ENCODE measurements around the gene PREB. TPM values are rescaled to one million over a fixed set of nuclear protein-coding genes. Genes with fewer than 3 reads are reported as not detected.

PREB gene
- total RNA-seq, 1 donor from 2014 or later: 97.1 TPM

GRCh38 chr2:27164960-27165763 is 30.7 kb upstream of the PREB start:
- Mint-ChIP-seq H3K36me3 (ENCODE audit: low read depth) (no peaks in the 10 kb centered on the region), H3K9me3 (no peaks in the 10 kb centered on the region), H3K4me1 (ENCODE audit: low read depth) (no peaks in the 10 kb centered on the region), H3K27me3 (ENCODE audit: insufficient read depth) (peaks cover 17% of the 10 kb centered on the region), H3K4me3 (no peak overlapping the region), H3K27ac (no peak overlapping the region)
- intact Hi-C loops (cut with micrococcal nuclease): loop anchor here (5.0 kb wide), 2 partner anchors 117 to 137 kb away; partner anchors contain the start of gene TRIM54
- DNase-seq (ENCODE audit: low spot score): no peak

GRCh38 chr2:27162151-27163121 is 28.0 kb upstream of the PREB start:
- Mint-ChIP-seq H3K4me1 (ENCODE audit: low read depth) (no peaks in the 10 kb centered on the region), H3K4me3 (no peak overlapping the region), H3K27me3 (ENCODE audit: insufficient read depth) (peaks cover 9% of the 10 kb centered on the region), H3K27ac (no peak overlapping the region), H3K9me3 (no peaks in the 10 kb centered on the region), H3K36me3 (ENCODE audit: low read depth) (no peaks in the 10 kb centered on the region)
- no peak for DNase-seq (ENCODE audit: low spot score)
- intact Hi-C loops (cut with micrococcal nuclease): no loop called here

- Mint-ChIP-seq H3K4me1 (ENCODE audit: low read depth) (no peaks in the 10 kb centered on the region), H3K36me3 (ENCODE audit: low read depth) (no peaks in the 10 kb centered on the region), H3K4me3 (no peak overlapping the region), H3K27me3 (ENCODE audit: insufficient read depth) (peaks cover 4% of the 10 kb centered on the region), H3K9me3 (no peaks in the 10 kb centered on the region), H3K27ac (no peak overlapping the region)
- intact Hi-C loops (cut with micrococcal nuclease): no loop called here
- DNase-seq (ENCODE audit: low spot score): no peak
Measured at GRCh38 chr2:27160191-27160590, 25.8 kb upstream of the PREB start.

GRCh38 chr2:27159271-27159670 is 24.8 kb upstream of the PREB start:
- no peak overlapping the region for H3K27ac Mint-ChIP-seq
- no peak overlapping the region for H3K4me3 Mint-ChIP-seq

GRCh38 chr2:27158468-27158867 is 24.0 kb upstream of the PREB start:
- Mint-ChIP-seq H3K4me3 (no peak overlapping the region), H3K36me3 (ENCODE audit: low read depth) (no peaks in the 10 kb centered on the region), H3K27ac (no peak overlapping the region), H3K4me1 (ENCODE audit: low read depth) (no peaks in the 10 kb centered on the region), H3K27me3 (ENCODE audit: insufficient read depth) (peaks cover 4% of the 10 kb centered on the region), H3K9me3 (no peaks in the 10 kb centered on the region)
- DNase-seq (ENCODE audit: low spot score): no peak
- intact Hi-C loops (cut with micrococcal nuclease): no loop called here

More at GRCh38 chr2:27159271-27159670, 24.8 kb upstream of the PREB start:
- DNase-seq (ENCODE audit: low spot score): no peak
- no peaks in the 10 kb centered on the region for H3K4me1 Mint-ChIP-seq (ENCODE audit: low read depth)
- no peaks in the 10 kb centered on the region for H3K9me3 Mint-ChIP-seq
- intact Hi-C loops (cut with micrococcal nuclease): no loop called here
- no peaks in the 10 kb centered on the region for H3K36me3 Mint-ChIP-seq (ENCODE audit: low read depth)
- H3K27me3 Mint-ChIP-seq (ENCODE audit: insufficient read depth): peaks cover 4% of the 10 kb centered on the region

- H3K36me3 Mint-ChIP-seq (ENCODE audit: low read depth): no peaks in the 10 kb centered on the region
- H3K27ac Mint-ChIP-seq: no peak overlapping the region
- DNase-seq (ENCODE audit: low spot score): no peak
- H3K4me1 Mint-ChIP-seq (ENCODE audit: low read depth): no peaks in the 10 kb centered on the region
- peaks cover 9% of the 10 kb centered on the region for H3K27me3 Mint-ChIP-seq (ENCODE audit: insufficient read depth)
- H3K4me3 Mint-ChIP-seq: no peak overlapping the region
- H3K9me3 Mint-ChIP-seq: no peaks in the 10 kb centered on the region
- intact Hi-C loops (cut with micrococcal nuclease): no loop called here
Measured at GRCh38 chr2:27155069-27155520, 20.7 kb upstream of the PREB start.

- Mint-ChIP-seq H3K4me3 (no peak overlapping the region), H3K27ac (no peak overlapping the region), H3K36me3 (ENCODE audit: low read depth) (no peaks in the 10 kb centered on the region), H3K27me3 (ENCODE audit: insufficient read depth) (peaks cover 9% of the 10 kb centered on the region), H3K9me3 (no peaks in the 10 kb centered on the region), H3K4me1 (ENCODE audit: low read depth) (no peaks in the 10 kb centered on the region)
- intact Hi-C loops (cut with micrococcal nuclease): no loop called here
- no peak for DNase-seq (ENCODE audit: low spot score)
Measured at GRCh38 chr2:27154488-27154887, 20.1 kb upstream of the PREB start.

GRCh38 chr2:27152796-27153464 is 18.5 kb upstream of the PREB start:
- Mint-ChIP-seq H3K9me3 (no peaks in the 10 kb centered on the region), H3K36me3 (ENCODE audit: low read depth) (no peaks in the 10 kb centered on the region), H3K4me1 (ENCODE audit: low read depth) (no peaks in the 10 kb centered on the region), H3K4me3 (no peak overlapping the region), H3K27me3 (ENCODE audit: insufficient read depth) (peaks cover 7% of the 10 kb centered on the region), H3K27ac (no peak overlapping the region)
- intact Hi-C loops (cut with micrococcal nuclease): no loop called here
- DNase-seq (ENCODE audit: low spot score): no peak

GRCh38 chr2:27152102-27152795 is 17.8 kb upstream of the PREB start:
- Mint-ChIP-seq H3K9me3 (no peaks in the 10 kb centered on the region), H3K4me3 (no peak overlapping the region), H3K4me1 (ENCODE audit: low read depth) (no peaks in the 10 kb centered on the region), H3K27me3 (ENCODE audit: insufficient read depth) (peaks cover 5% of the 10 kb centered on the region), H3K36me3 (ENCODE audit: low read depth) (no peaks in the 10 kb centered on the region), H3K27ac (no peak overlapping the region)
- intact Hi-C loops (cut with micrococcal nuclease): no loop called here
- no peak for DNase-seq (ENCODE audit: low spot score)

- no peaks in the 10 kb centered on the region for H3K9me3 Mint-ChIP-seq
- no peaks in the 10 kb centered on the region for H3K4me1 Mint-ChIP-seq (ENCODE audit: low read depth)
- peaks cover 5% of the 10 kb centered on the region for H3K27me3 Mint-ChIP-seq (ENCODE audit: insufficient read depth)
- H3K4me3 Mint-ChIP-seq: no peak overlapping the region
- intact Hi-C loops (cut with micrococcal nuclease): no loop called here
- H3K27ac Mint-ChIP-seq: no peak overlapping the region
- no peaks in the 10 kb centered on the region for H3K36me3 Mint-ChIP-seq (ENCODE audit: low read depth)
- no peak for DNase-seq (ENCODE audit: low spot score)
Measured at GRCh38 chr2:27150639-27151230, 16.3 kb upstream of the PREB start.

- no peak overlapping the region for H3K4me3 Mint-ChIP-seq
- H3K27me3 Mint-ChIP-seq (ENCODE audit: insufficient read depth): peaks cover 7% of the 10 kb centered on the region
- H3K36me3 Mint-ChIP-seq (ENCODE audit: low read depth): no peaks in the 10 kb centered on the region
- no peaks in the 10 kb centered on the region for H3K4me1 Mint-ChIP-seq (ENCODE audit: low read depth)
- no peaks in the 10 kb centered on the region for H3K9me3 Mint-ChIP-seq
- no peak overlapping the region for H3K27ac Mint-ChIP-seq
- DNase-seq (ENCODE audit: low spot score): no peak
- intact Hi-C loops (cut with micrococcal nuclease): no loop called here
Measured at GRCh38 chr2:27149570-27150405, 15.4 kb upstream of the PREB start.
